ENCODE measurements around the gene ERVV-1. TPM values are rescaled to one million over a fixed set of nuclear protein-coding genes. Genes with fewer than 3 reads are reported as not detected.
"Not testable (repeated sequence)": the region's sequence is repeated elsewhere in the genome, so short reads cannot be mapped to it uniquely, and the experiment has no call there.

ERVV-1 gene
- total RNA-seq (ENCODE audit: unreplicated experiment) = not detected
- long read RNA-seq = 0 reads

- no peak for TF ChIP-seq CTCF (IDR thresholded peaks at IDR 0.05; ENCODE audit: partially characterized antibody, unreplicated experiment)
- H3K27ac Mint-ChIP-seq (ENCODE audit: unreplicated experiment) = no peak within 1 kb of the TSS
- no peaks in the 10 kb centered on the region for H3K4me1 Mint-ChIP-seq (ENCODE audit: low read depth, unreplicated experiment)
- H3K9me3 Mint-ChIP-seq (ENCODE audit: unreplicated experiment) = peaks cover 2% of the 10 kb centered on the region
- no peaks in the 10 kb centered on the region for H3K27me3 Mint-ChIP-seq (ENCODE audit: unreplicated experiment)
- no peak within 1 kb of the TSS for H3K4me3 Mint-ChIP-seq (ENCODE audit: unreplicated experiment)
- H3K36me3 Mint-ChIP-seq (ENCODE audit: unreplicated experiment) = no peaks in the 10 kb centered on the region
- no peak for DNase-seq
Observed at GRCh38 chr19:53013621-53014020, at the start of gene ERVV-1. Gene ERVV-1 (plus strand): TSS chr19:53013921. CDS start chr19:53014091, 170 bp downstream.

- H3K4me3 Mint-ChIP-seq (ENCODE audit: unreplicated experiment) = no peak overlapping the region
- no peaks in the 10 kb centered on the region for H3K27me3 Mint-ChIP-seq (ENCODE audit: unreplicated experiment)
- no peak overlapping the region for H3K27ac Mint-ChIP-seq (ENCODE audit: unreplicated experiment)
- H3K9me3 Mint-ChIP-seq (ENCODE audit: unreplicated experiment) = no peaks in the 10 kb centered on the region
- H3K4me1 Mint-ChIP-seq (ENCODE audit: low read depth, unreplicated experiment) = peaks cover 6% of the 10 kb centered on the region
- TF ChIP-seq CTCF (IDR thresholded peaks at IDR 0.05; ENCODE audit: partially characterized antibody, unreplicated experiment) = no peak
- H3K36me3 Mint-ChIP-seq (ENCODE audit: unreplicated experiment) = peaks cover 5% of the 10 kb centered on the region
- DNase-seq = no peak
Observed at GRCh38 chr19:52967772-52968171, 45.9 kb upstream of the ERVV-1 start.

- peaks cover 5% of the 10 kb centered on the region for H3K9me3 Mint-ChIP-seq (ENCODE audit: unreplicated experiment)
- no peak overlapping the region for H3K4me3 Mint-ChIP-seq (ENCODE audit: unreplicated experiment)
- H3K4me1 Mint-ChIP-seq (ENCODE audit: low read depth, unreplicated experiment) = no peaks in the 10 kb centered on the region
- no peak for TF ChIP-seq CTCF (IDR thresholded peaks at IDR 0.05; ENCODE audit: partially characterized antibody, unreplicated experiment)
- no peaks in the 10 kb centered on the region for H3K27me3 Mint-ChIP-seq (ENCODE audit: unreplicated experiment)
- DNase-seq = no peak
- peaks cover 6% of the 10 kb centered on the region for H3K36me3 Mint-ChIP-seq (ENCODE audit: unreplicated experiment)
- no peak overlapping the region for H3K27ac Mint-ChIP-seq (ENCODE audit: unreplicated experiment)
Observed at GRCh38 chr19:52981329-52981728, 32.4 kb upstream of the ERVV-1 start.

- peaks cover 13% of the 10 kb centered on the region for H3K36me3 Mint-ChIP-seq (ENCODE audit: unreplicated experiment)
- DNase-seq; H3K27ac Mint-ChIP-seq (ENCODE audit: unreplicated experiment); H3K4me3 Mint-ChIP-seq (ENCODE audit: unreplicated experiment); H3K9me3 Mint-ChIP-seq (ENCODE audit: unreplicated experiment); H3K4me1 Mint-ChIP-seq (ENCODE audit: low read depth, unreplicated experiment); H3K27me3 Mint-ChIP-seq (ENCODE audit: unreplicated experiment): not testable (repeated sequence)
Observed at GRCh38 chr19:52983167-52983566, 30.6 kb upstream of the ERVV-1 start.

- no peaks in the 10 kb centered on the region for H3K27me3 Mint-ChIP-seq (ENCODE audit: unreplicated experiment)
- no peaks in the 10 kb centered on the region for H3K4me1 Mint-ChIP-seq (ENCODE audit: low read depth, unreplicated experiment)
- no peaks in the 10 kb centered on the region for H3K9me3 Mint-ChIP-seq (ENCODE audit: unreplicated experiment)
- no peak for DNase-seq
- H3K36me3 Mint-ChIP-seq (ENCODE audit: unreplicated experiment) = peaks cover 14% of the 10 kb centered on the region
- TF ChIP-seq CTCF (IDR thresholded peaks at IDR 0.05; ENCODE audit: partially characterized antibody, unreplicated experiment) = no peak
- H3K4me3 Mint-ChIP-seq (ENCODE audit: unreplicated experiment) = no peak overlapping the region
- no peak overlapping the region for H3K27ac Mint-ChIP-seq (ENCODE audit: unreplicated experiment)
Observed at GRCh38 chr19:52987221-52987620, 26.5 kb upstream of the ERVV-1 start.

- Mint-ChIP-seq H3K27me3 (ENCODE audit: unreplicated experiment) (no peaks in the 10 kb centered on the region), H3K36me3 (ENCODE audit: unreplicated experiment) (peaks cover 17% of the 10 kb centered on the region), H3K27ac (ENCODE audit: unreplicated experiment) (no peak overlapping the region), H3K9me3 (ENCODE audit: unreplicated experiment) (no peaks in the 10 kb centered on the region), H3K4me3 (ENCODE audit: unreplicated experiment) (no peak overlapping the region), H3K4me1 (ENCODE audit: low read depth, unreplicated experiment) (no peaks in the 10 kb centered on the region)
- no peak for TF ChIP-seq CTCF (IDR thresholded peaks at IDR 0.05; ENCODE audit: partially characterized antibody, unreplicated experiment)
- DNase-seq = no peak
Observed at GRCh38 chr19:52988506-52988905, 25.2 kb upstream of the ERVV-1 start.
